Vagina (tissue), 2 donors: ENCODE measurements around the gene A4GALT. TPM values are rescaled to one million over a fixed set of nuclear protein-coding genes. Genes with fewer than 3 reads are reported as not detected.

Experiments
- DNase-seq, 2 donors: peaks; one replicate each; pipeline ENCODE4 v3.0.0-alpha.2; 2017; ENCODE audit errors: extremely low spot score in 2 of 2
- H3K27ac ChIP-seq: fragments of 200-600 bp; sonication (generic); one replicate; pipeline ENCODE4 v1.5.1; 2019
- H3K27me3 ChIP-seq: fragments of 200-600 bp; sonication (generic); one replicate; pipeline ENCODE4 v1.5.1; 2019
- H3K36me3 ChIP-seq, 2 donors: fragments of 200-600 bp; sonication (generic); one replicate each; pipeline ENCODE4 v1.5.1; 2017 to 2019
- H3K4me1 ChIP-seq: fragments of 200-600 bp; sonication (generic); one replicate; pipeline ENCODE4 v1.5.1; 2019
- H3K4me3 ChIP-seq, 2 donors: fragments of 200-600 bp; sonication (generic); 1 replicate in 1 of 2; 2 replicates in 1 of 2; pipeline ENCODE4 v1.5.1; 2016 to 2019
- H3K9me3 ChIP-seq: fragments of 200-600 bp; sonication (generic); one replicate; pipeline ENCODE4 v1.5.1; 2019
- CTCF ChIP-seq, 3 experiments: fragments of 450-650 bp in 2 of 3; fragments of 200-600 bp in 1 of 3; sonication (generic) in 1 of 3; IDR thresholded peaks; one replicate each; pipeline ENCODE4 v1.5.1; 2017 to 2019; ENCODE audit warnings: antibody characterized with exemption in 3 of 3, mild to moderate bottlenecking in 2 of 3, moderate library complexity in 2 of 3
- POLR2A ChIP-seq, 2 donors: fragments of 450-650 bp; IDR thresholded peaks; one replicate each; pipeline ENCODE4 v1.6.1; 2017; ENCODE audit warnings: antibody characterized with exemption in 2 of 2, mild to moderate bottlenecking in 2 of 2, moderate library complexity in 2 of 2
- POLR2AphosphoS5 ChIP-seq, 2 donors: sonication (generic); formaldehyde crosslinking; IDR thresholded peaks; one replicate each; pipeline ENCODE4 v1.9.0; 2017; ENCODE audit warnings: antibody characterized with exemption in 2 of 2, mild to moderate bottlenecking in 2 of 2, low read depth in 1 of 2; ENCODE audit not compliant: insufficient read depth in 1 of 2
- intact Hi-C: fragments of 100-400 bp; cut with DNase I; formaldehyde crosslinking; loops from one replicate; pipeline ENCODE4 v1.15.1; 2023
- total RNA-seq: library from RNA; depleted of rRNA; stranded (reverse); fragments of >200 nt; gene quantifications from one replicate; pipeline ENCODE4 v1.2.3, GENCODE V29; 2016

A4GALT gene
- total RNA-seq, 1 donor from 2014 or later: 35.6 TPM

- DNase-seq: no peak
- intact Hi-C loops: no loop called here
- peak overlapping the region; percentile 87 for H3K27ac ChIP-seq
- H3K4me3 ChIP-seq: no peak overlapping the region
- H3K27me3 ChIP-seq: no peaks in the 10 kb centered on the region
- H3K9me3 ChIP-seq: no peaks in the 10 kb centered on the region
- H3K4me1 ChIP-seq: peaks cover 84% of the 10 kb centered on the region
- no peaks in the 10 kb centered on the region for H3K36me3 ChIP-seq
- no peak for TF ChIP-seq POLR2AphosphoS5 (IDR thresholded peaks at IDR 0.05; ENCODE audit: insufficient read depth in 1 of 2, low read depth in 1 of 2)
- no peak for TF ChIP-seq POLR2A (IDR thresholded peaks at IDR 0.05)
- TF ChIP-seq CTCF (IDR thresholded peaks at IDR 0.05): no peak
Observed at GRCh38 chr22:42696331-42696967, 24.2 kb downstream of the A4GALT start.

DNA sequence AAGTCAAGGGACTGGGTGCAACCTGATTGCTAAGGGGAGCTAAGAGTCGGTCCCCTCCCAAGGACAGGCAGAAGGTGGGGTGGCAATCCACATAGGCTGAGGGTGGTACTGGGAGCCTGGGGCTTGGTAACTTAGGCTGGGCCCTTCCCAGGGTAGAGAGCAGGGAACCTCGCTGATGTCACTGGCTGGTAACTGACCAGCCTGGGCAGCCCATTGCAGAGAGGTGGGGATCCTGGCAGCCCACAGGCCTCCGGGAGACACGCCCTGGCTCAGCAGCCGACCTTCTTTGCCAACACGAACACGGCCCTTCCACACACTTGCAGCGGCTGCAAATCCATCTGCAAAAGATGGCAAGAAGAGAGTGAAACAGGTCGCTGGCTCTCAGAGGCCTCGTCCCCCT, 25.4 kb downstream of the A4GALT start:
- DNase-seq: no peak
- peak overlapping the region; percentile 63 for H3K27ac ChIP-seq
- no peaks in the 10 kb centered on the region for H3K9me3 ChIP-seq
- no peak overlapping the region for H3K4me3 ChIP-seq
- peaks cover 82% of the 10 kb centered on the region for H3K4me1 ChIP-seq
- TF ChIP-seq POLR2A (IDR thresholded peaks at IDR 0.05) (no peak), CTCF (IDR thresholded peaks at IDR 0.05) (no peak), POLR2AphosphoS5 (IDR thresholded peaks at IDR 0.05; ENCODE audit: insufficient read depth in 1 of 2, low read depth in 1 of 2) (no peak)
- no peaks in the 10 kb centered on the region for H3K36me3 ChIP-seq
- intact Hi-C loops: no loop called here
- no peaks in the 10 kb centered on the region for H3K27me3 ChIP-seq

DNA sequence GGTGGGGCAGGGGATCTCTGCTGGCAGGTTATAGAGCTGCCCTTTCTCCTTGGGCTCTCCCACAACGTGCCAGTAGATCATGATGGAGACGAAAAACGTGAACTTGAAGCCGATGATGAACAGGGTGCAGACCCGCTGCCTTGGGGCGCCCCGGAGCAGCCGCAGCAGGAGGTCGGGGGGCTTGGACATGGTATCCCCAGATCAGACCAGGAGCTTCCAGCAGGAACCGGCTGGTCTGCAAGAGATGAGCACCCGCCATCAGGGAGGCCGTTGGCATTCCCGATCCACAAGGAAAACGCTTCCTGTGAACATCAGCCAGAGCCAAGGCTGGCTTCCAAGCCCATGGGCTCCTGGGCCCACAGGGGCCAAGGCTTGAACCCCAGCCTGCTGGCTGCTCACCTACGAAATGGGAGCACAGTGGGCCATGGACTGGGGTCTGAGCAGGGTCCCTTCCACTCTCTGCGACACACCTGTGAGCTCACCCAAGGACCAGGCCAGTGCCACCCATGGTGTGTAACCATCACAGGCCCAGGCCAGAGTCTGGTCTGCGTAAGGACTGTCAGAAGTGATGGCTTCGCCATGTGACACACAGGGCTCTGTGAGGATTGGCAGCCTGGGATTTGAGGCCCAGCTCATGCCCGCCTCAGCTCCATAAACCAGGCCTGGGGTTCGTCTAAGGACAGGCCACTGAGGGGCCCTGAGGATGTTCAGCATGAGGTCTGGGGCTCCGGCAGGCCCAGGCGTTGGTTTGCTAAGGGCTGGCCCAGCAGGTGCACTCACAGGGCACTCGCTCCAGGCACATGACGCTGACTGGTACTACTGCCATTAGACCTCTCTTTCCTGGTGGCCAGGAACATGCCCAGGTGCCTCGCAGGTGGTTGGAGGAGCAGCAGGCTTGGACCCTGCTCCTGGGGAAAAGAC, 26.6 kb downstream of the A4GALT start:
- DNase-seq: no peak
- TF ChIP-seq POLR2A (IDR thresholded peaks at IDR 0.05) (no peak), CTCF (IDR thresholded peaks at IDR 0.05) (no peak), POLR2AphosphoS5 (IDR thresholded peaks at IDR 0.05; ENCODE audit: insufficient read depth in 1 of 2, low read depth in 1 of 2) (no peak)
- peaks cover 82% of the 10 kb centered on the region for H3K4me1 ChIP-seq
- no peaks in the 10 kb centered on the region for H3K27me3 ChIP-seq
- no peaks in the 10 kb centered on the region for H3K9me3 ChIP-seq
- no peak overlapping the region for H3K27ac ChIP-seq
- no peaks in the 10 kb centered on the region for H3K36me3 ChIP-seq
- intact Hi-C loops: no loop called here
- H3K4me3 ChIP-seq: no peak overlapping the region

DNA sequence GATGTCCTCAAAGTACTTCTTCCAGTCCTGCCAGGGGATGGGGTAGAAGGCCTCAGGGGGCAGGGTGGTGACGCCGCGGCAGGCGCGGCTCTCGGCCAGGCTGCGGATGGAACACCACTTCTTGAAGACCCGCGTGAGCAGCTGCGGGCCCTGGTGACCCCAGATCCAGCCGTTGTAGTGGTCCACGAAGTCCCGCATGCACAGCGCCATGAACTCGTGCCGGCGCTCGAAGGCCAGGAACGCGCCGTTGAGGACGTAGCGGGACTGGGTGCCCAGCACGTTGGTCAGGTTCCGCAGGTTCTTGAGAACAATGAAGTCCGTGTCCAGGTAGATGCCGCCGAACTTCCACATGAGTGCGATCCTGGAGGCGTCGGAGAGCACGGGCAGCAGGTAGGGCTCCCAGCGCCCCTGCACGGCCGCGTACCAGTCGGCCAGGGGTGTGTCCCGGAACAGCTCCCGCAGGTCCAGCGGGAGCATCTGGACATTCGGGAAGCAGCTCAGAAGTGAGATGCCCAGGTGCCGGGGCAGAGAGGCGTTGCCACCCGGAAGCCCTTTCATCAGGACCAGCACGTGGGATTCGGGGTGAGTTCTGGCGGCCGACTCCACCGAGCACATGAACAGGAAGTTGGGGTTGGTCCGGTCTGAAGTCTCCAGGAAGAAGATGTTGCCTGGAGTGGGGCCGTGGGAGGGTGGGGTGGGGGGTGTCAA, 27.5 kb downstream of the A4GALT start:
- intact Hi-C loops: no loop called here
- peak overlapping the region; percentile 81 for H3K27ac ChIP-seq
- TF ChIP-seq POLR2A (IDR thresholded peaks at IDR 0.05) (no peak), CTCF (IDR thresholded peaks at IDR 0.05) (no peak), POLR2AphosphoS5 (IDR thresholded peaks at IDR 0.05; ENCODE audit: insufficient read depth in 1 of 2, low read depth in 1 of 2) (no peak)
- H3K9me3 ChIP-seq: no peaks in the 10 kb centered on the region
- no peak overlapping the region for H3K4me3 ChIP-seq
- no peaks in the 10 kb centered on the region for H3K36me3 ChIP-seq
- no peak for DNase-seq
- peaks cover 81% of the 10 kb centered on the region for H3K4me1 ChIP-seq
- no peaks in the 10 kb centered on the region for H3K27me3 ChIP-seq
